H1 (cell line): ENCODE results near the gene IFNGR1. TPM values are rescaled to one million over a fixed set of nuclear protein-coding genes. Genes with fewer than 3 reads are reported as not detected.
"Not testable (repeated sequence)": the region's sequence is repeated elsewhere in the genome, so short reads cannot be mapped to it uniquely, and the experiment has no call there.

Source experiments
- CTCF ChIA-PET: fragments of 300-600 bp; sonication (Branson Sonifier 250); formaldehyde crosslinking; loops from one replicate; lab custom pipeline; 2021; ENCODE audit not compliant: partially characterized antibody; lab: Charles Lee
- POLR2A ChIA-PET: fragments of 300-600 bp; sonication (Branson Sonifier 250); formaldehyde crosslinking; loops from one replicate; lab custom pipeline; 2021; ENCODE audit warnings: inconsistent platforms; ENCODE audit not compliant: partially characterized antibody; lab: Charles Lee
- DNase-seq, 2 experiments: peaks; one replicate each; pipeline versions ENCODE4 v3.0.0 to v3.0.0-alpha.2; 2010 to 2022; ENCODE audit warnings: low spot score in 2 of 2, low read depth in 1 of 2, mixed read lengths in 1 of 2
- FAIRE-seq: peaks from 2 replicates; lab custom pipeline; 2011; peaks lifted over from hg19 to GRCh38; lab: Jason Lieb, UNC
- H2AFZ ChIP-seq: 2 replicates; pipeline ENCODE4 v1.8.1; 2012; ENCODE audit warnings: low read length, inconsistent platforms
- H2AK5ac ChIP-seq: 2 replicates; pipeline ENCODE4 v1.6.1; 2013; ENCODE audit warnings: low read depth, low read length
- H2BK120ac ChIP-seq: replicated peaks from 2 replicates; pipeline ENCODE3; 2013; ENCODE audit warnings: low read depth, low read length, inconsistent platforms
- H2BK12ac ChIP-seq: 2 replicates; pipeline ENCODE4 v1.6.1; 2013; ENCODE audit warnings: low read depth, low read length
- H2BK15ac ChIP-seq: 2 replicates; pipeline ENCODE4 v1.6.1; 2013; ENCODE audit warnings: low read length
- H2BK20ac ChIP-seq: 2 replicates; pipeline ENCODE4 v1.6.1; 2013; ENCODE audit warnings: low read length
- H2BK5ac ChIP-seq: 2 replicates; pipeline ENCODE4 v1.6.1; 2013; ENCODE audit warnings: low read depth, low read length
- H3K14ac ChIP-seq: 2 replicates; pipeline ENCODE4 v1.6.1; 2013; ENCODE audit warnings: inconsistent platforms; ENCODE audit not compliant: insufficient read length
- H3K18ac ChIP-seq: 2 replicates; pipeline ENCODE4 v1.6.1; 2013; ENCODE audit warnings: low read length; ENCODE audit errors: extremely low read depth
- H3K23ac ChIP-seq: 2 replicates; pipeline ENCODE4 v1.6.1; 2013; ENCODE audit warnings: inconsistent platforms; ENCODE audit not compliant: insufficient read length
- H3K23me2 ChIP-seq: 2 replicates; pipeline ENCODE4 v1.6.1; 2013; ENCODE audit warnings: low read depth, low read length
- H3K27ac ChIP-seq: 2 replicates; pipeline ENCODE4 v1.6.1; 2011; ENCODE audit warnings: low read depth, low read length, inconsistent platforms
- H3K27me3 ChIP-seq, 4 experiments: replicated peaks in 1 of 4; 1 replicate in 1 of 4; 2 replicates in 3 of 4; pipeline versions ENCODE4 v1.6.1 to v1.8.1; 2011 to 2013; ENCODE audit warnings: low read length in 3 of 4, mild to moderate bottlenecking in 3 of 4, inconsistent platforms in 2 of 4, mixed read lengths in 2 of 4, moderate library complexity in 1 of 4; ENCODE audit not compliant: control insufficient read depth in 3 of 4, insufficient read depth in 3 of 4; ENCODE audit errors: extremely low read depth in 1 of 4
- H3K36me3 ChIP-seq, 4 experiments: 2 replicates each; pipeline versions ENCODE4 v1.6.1 to v1.8.1; 2011 to 2013; ENCODE audit warnings: mild to moderate bottlenecking in 4 of 4, low read length in 3 of 4, moderate library complexity in 2 of 4, control low read depth in 1 of 4, inconsistent platforms in 1 of 4; ENCODE audit not compliant: insufficient read depth in 4 of 4, control insufficient read depth in 2 of 4
- H3K4ac ChIP-seq: replicated peaks from 2 replicates; pipeline ENCODE3; 2013; ENCODE audit warnings: low read length, low read depth, mixed read lengths, inconsistent platforms; ENCODE audit not compliant: insufficient read length
- H3K4me1 ChIP-seq, 4 experiments: replicated peaks in 1 of 4; 1 replicate in 1 of 4; 2 replicates in 3 of 4; pipeline versions ENCODE4 v1.6.1 to v1.8.1; 2011 to 2013; ENCODE audit warnings: low read length in 3 of 4, inconsistent platforms in 2 of 4, mixed read lengths in 1 of 4; ENCODE audit not compliant: insufficient read depth in 4 of 4, control insufficient read depth in 3 of 4
- H3K4me2 ChIP-seq, 2 experiments: 2 replicates each; pipeline versions ENCODE4 v1.6.1 to v1.8.1; 2011 to 2013; ENCODE audit warnings: low read depth in 2 of 2, low read length in 2 of 2, control low read depth in 1 of 2, inconsistent platforms in 1 of 2, mild to moderate bottlenecking in 1 of 2; ENCODE audit not compliant: insufficient read depth in 1 of 2
- H3K4me3 ChIP-seq, 4 experiments: fragments of 200-600, 300-600 bp in 1 of 4; sonication (generic), shearing (Covaris generic), sonication (Bioruptor Twin) in 1 of 4; 2 replicates each; pipeline versions ENCODE4 v1.5.1 to v1.8.1; 2011 to 2016; ENCODE audit warnings: low read length in 4 of 4, low read depth in 3 of 4, control low read depth in 2 of 4, inconsistent platforms in 2 of 4, mild to moderate bottlenecking in 2 of 4, mixed read lengths in 1 of 4, moderate library complexity in 1 of 4; ENCODE audit not compliant: insufficient read depth in 2 of 4; ENCODE audit errors: extremely low read depth in 1 of 4
- H3K56ac ChIP-seq: replicated peaks from 2 replicates; pipeline ENCODE3; 2013; ENCODE audit warnings: low read depth, mild to moderate bottlenecking, mixed read lengths, low read length, inconsistent platforms; ENCODE audit not compliant: insufficient read length
- H3K79me1 ChIP-seq: 2 replicates; pipeline ENCODE4 v1.6.1; 2013; ENCODE audit warnings: low read depth, low read length, control low read depth
- H3K79me2 ChIP-seq, 2 experiments: 2 replicates each; pipeline versions ENCODE4 v1.6.1 to v1.8.1; 2012 to 2013; ENCODE audit warnings: low read length in 2 of 2, mild to moderate bottlenecking in 2 of 2, inconsistent platforms in 1 of 2; ENCODE audit not compliant: insufficient read depth in 2 of 2, control insufficient read depth in 1 of 2
- H3K9ac ChIP-seq, 4 experiments: replicated peaks in 1 of 4; 1 replicate in 1 of 4; 2 replicates in 3 of 4; pipeline versions ENCODE4 v1.6.1 to v1.8.1; 2011 to 2013; ENCODE audit warnings: low read depth in 3 of 4, low read length in 3 of 4, control low read depth in 2 of 4, mild to moderate bottlenecking in 2 of 4, moderate library complexity in 2 of 4, inconsistent platforms in 1 of 4; ENCODE audit errors: extremely low read depth in 1 of 4
- H3K9me3 ChIP-seq, 2 experiments: 2 replicates each; pipeline versions ENCODE4 v1.6.1 to v1.8.1; 2012 to 2013; ENCODE audit warnings: mild to moderate bottlenecking in 2 of 2, moderate library complexity in 2 of 2, control low read depth in 1 of 2, inconsistent platforms in 1 of 2, low read depth in 1 of 2, low read length in 1 of 2, mixed read lengths in 1 of 2; ENCODE audit not compliant: insufficient read depth in 2 of 2
- H4K20me1 ChIP-seq, 2 experiments: replicated peaks in 1 of 2; 2 replicates each; pipeline versions ENCODE3 to v1.8.1; 2011 to 2013; ENCODE audit warnings: inconsistent platforms in 2 of 2, low read length in 2 of 2, mild to moderate bottlenecking in 1 of 2; ENCODE audit not compliant: insufficient read depth in 2 of 2, control insufficient read depth in 1 of 2
- H4K5ac ChIP-seq: 2 replicates; pipeline ENCODE4 v1.6.1; 2013; ENCODE audit warnings: low read length, low read depth, mixed read lengths, inconsistent platforms; ENCODE audit not compliant: insufficient read length
- H4K8ac ChIP-seq: 2 replicates; pipeline ENCODE4 v1.8.0; 2013; ENCODE audit warnings: mild to moderate bottlenecking, moderate library complexity, low read length, inconsistent platforms; ENCODE audit not compliant: insufficient read depth; ENCODE audit errors: extremely low read depth
- H4K91ac ChIP-seq: replicated peaks from 2 replicates; pipeline ENCODE3; 2013; ENCODE audit warnings: low read length, mixed read lengths, inconsistent platforms; ENCODE audit not compliant: insufficient read length
- WGBS, 2 experiments: shearing (Covaris generic) in 1 of 2; methylation state at CpG; one replicate each; pipeline versions ENCODE4 v1.1.6 to v1.1.7; 2013 to 2015; ENCODE audit warnings: low lambda C conversion rate in 2 of 2, mixed read lengths in 2 of 2, inconsistent platforms in 1 of 2, low coverage in 1 of 2, missing lambda C conversion rate in 1 of 2; ENCODE audit not compliant: insufficient replicate concordance in 2 of 2, insufficient coverage in 1 of 2, insufficient read length in 1 of 2; ENCODE audit errors: extremely low coverage in 1 of 2, missing lambda C conversion rate in 1 of 2; 5-methylcytosine and 5-hydroxymethylcytosine counted together
- polyA plus RNA-seq, 7 experiments: library from polyadenylated mRNA; depleted of rRNA in 3 of 7; stranded (reverse) in 5 of 7; unstranded in 2 of 7; fragments of >200 nt in 5 of 7; fragments of 200-250 nt in 2 of 7; gene quantifications; 1 replicate in 5 of 7; 2 replicates in 1 of 7; 4 replicates in 1 of 7; pipeline versions ENCODE4 v1.2.1 to v1.2.3, GENCODE V29; 2011 to 2013; ENCODE audit warnings: missing spikeins in 2 of 7, mixed read lengths in 2 of 7
- total RNA-seq: library from RNA; stranded (reverse); fragmentation: NEBNext Ultra II Directional; extraction: Animal tissue kit (Norgen Biotek cat#: 25700); gene quantifications from 2 replicates; pipeline ENCODE4 v1.2.1, GENCODE V29; 2021

IFNGR1 gene
- total and polyA plus RNA-seq, 2 of the 8 experiments (the other 6 are each of a cell fraction or from before 2014, with no cell fraction given): 9.7 to 20.9 TPM

DNA sequence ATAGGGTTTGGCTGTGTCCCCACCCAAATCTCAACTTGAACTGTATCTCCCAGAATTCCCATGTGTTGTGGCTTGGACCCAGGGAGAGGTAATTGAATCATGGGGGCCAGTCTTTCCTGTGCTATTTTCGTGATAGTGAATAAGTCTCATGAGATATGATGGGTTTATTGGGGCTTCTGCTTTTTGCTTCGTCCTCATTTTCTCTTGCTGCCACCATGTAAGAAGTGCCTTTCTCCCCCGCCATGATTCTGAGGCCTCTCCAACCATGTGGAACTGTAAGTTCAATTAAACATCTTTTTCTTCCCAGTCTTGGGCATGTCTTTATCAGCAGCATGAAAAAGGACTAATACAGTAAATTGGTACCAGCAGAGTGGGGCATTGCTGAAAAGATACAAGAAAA lies 11.7 kb downstream of the IFNGR1 start:
- H3K9ac ChIP-seq, H3K4me2 ChIP-seq, H3K4me1 ChIP-seq, H4K5ac ChIP-seq, H2BK5ac ChIP-seq, H2BK120ac ChIP-seq, H3K18ac ChIP-seq, H3K79me1 ChIP-seq, FAIRE-seq, H3K27ac ChIP-seq, H4K8ac ChIP-seq, H3K23me2 ChIP-seq, H2AFZ ChIP-seq, CTCF ChIA-PET, H3K23ac ChIP-seq, DNase-seq, H2BK12ac ChIP-seq, H4K91ac ChIP-seq, H2AK5ac ChIP-seq, H4K20me1 ChIP-seq, H3K56ac ChIP-seq, H3K14ac ChIP-seq, H3K4ac ChIP-seq, H2BK15ac ChIP-seq, POLR2A ChIA-PET, H3K4me3 ChIP-seq, H2BK20ac ChIP-seq, H3K27me3 ChIP-seq: not testable (repeated sequence)
- WGBS, 2 experiments: 88% methylated on average over 3 of the region's 3 CpGs; no CpG with 5 or more reads in 1 of the 2 experiments
- Histone ChIP-seq H3K36me3 (peaks cover 7 to 54% (median 26%) of the 10 kb centered on the region in 4 experiments; a peak in 7 of 8 replicates), H3K9me3 (peaks cover 14 to 19% of the 10 kb centered on the region in 2 experiments; a peak in 3 of 4 replicates), H3K79me2 (peaks cover 0 to 40% of the 10 kb centered on the region in 2 experiments; a peak in 2 of 4 replicates)
